ENCODE data around the gene DOK3. TPM values are rescaled to one million over a fixed set of nuclear protein-coding genes. Genes with fewer than 3 reads are reported as not detected.

The DOK3 gene
- total and polyA plus RNA-seq, 2 of the 13 experiments (the other 11 are each of a cell fraction or from before 2014, with no cell fraction given), result 1.4 to 1.5 TPM

GRCh38 chr5:177554474-177555111 lies 45.0 kb upstream of the DOK3 start, which contains the start of gene FAM193B (continued):
- TF ChIP-seq ZXDC (CRISPR knock-in tag; IDR thresholded peaks at IDR 0.05), result no peak
- TF ChIP-seq ZBTB14 (CRISPR knock-in tag; IDR thresholded peaks at IDR 0.05), result no peak
- TF ChIP-seq STAG1 (CRISPR knock-in tag; IDR thresholded peaks at IDR 0.05), result peak; percentile 6; the same call in 1 of the 2 replicates
- 0 out of 2 replicates have a peak, but pooled peaks have one; percentile 46 for TF ChIP-seq ZNF264 (CRISPR knock-in tag; IDR thresholded peaks at IDR 0.05)
- no peak for TF ChIP-seq ZNF280B (CRISPR knock-in tag; IDR thresholded peaks at IDR 0.05; ENCODE audit: borderline replicate concordance)
- no peak for TF ChIP-seq MTF1 (CRISPR knock-in tag; IDR thresholded peaks at IDR 0.05)
- TF ChIP-seq GATA4 (IDR thresholded peaks at IDR 0.05; ENCODE audit: borderline replicate concordance, low read depth), result no peak
- no peak for TF ChIP-seq ZBTB43 (CRISPR knock-in tag; conservative IDR thresholded peaks at IDR 0.05)
- no peak for TF ChIP-seq ZNF710 (CRISPR knock-in tag; IDR thresholded peaks at IDR 0.05; ENCODE audit: borderline replicate concordance)
- no peak for TF ChIP-seq ZFP41 (CRISPR knock-in tag; IDR thresholded peaks at IDR 0.05; ENCODE audit: borderline replicate concordance)
- 0 out of 2 replicates have a peak, but pooled peaks have one; percentile 27 for TF ChIP-seq ZBTB10 (CRISPR knock-in tag; IDR thresholded peaks at IDR 0.05; ENCODE audit: borderline replicate concordance)
- TF ChIP-seq NR2C2 (CRISPR knock-in tag; IDR thresholded peaks at IDR 0.05; ENCODE audit: borderline replicate concordance), result peak; percentile 99
- no peak for TF ChIP-seq RFX1 (IDR thresholded peaks at IDR 0.05)
- TF ChIP-seq ZSCAN25 (CRISPR knock-in tag; IDR thresholded peaks at IDR 0.05), result no peak
- no peak for TF ChIP-seq BCL6 (CRISPR knock-in tag; IDR thresholded peaks at IDR 0.05)
- 0 out of 2 replicates have a peak, but pooled peaks have one; percentile 25 for TF ChIP-seq ZNF414 (CRISPR knock-in tag; IDR thresholded peaks at IDR 0.05)
